ENCODE data around the gene FBXL19. TPM values are rescaled to one million over a fixed set of nuclear protein-coding genes. Genes with fewer than 3 reads are reported as not detected.
"Not testable (repeated sequence)": the region's sequence is repeated elsewhere in the genome, so short reads cannot be mapped to it uniquely, and the experiment has no call there.

The FBXL19 gene
- total RNA-seq, 2 donors from 2014 or later: 6.4 to 10.1 TPM

- intact Hi-C loops (cut with DNase I): no loop called here
- DNase-seq: no peak
- ATAC-seq: peak in 1 of 2 donors; percentile 20
Observed at GRCh38 chr16:30934827-30935557, 11.6 kb downstream of the FBXL19 start.

DNA sequence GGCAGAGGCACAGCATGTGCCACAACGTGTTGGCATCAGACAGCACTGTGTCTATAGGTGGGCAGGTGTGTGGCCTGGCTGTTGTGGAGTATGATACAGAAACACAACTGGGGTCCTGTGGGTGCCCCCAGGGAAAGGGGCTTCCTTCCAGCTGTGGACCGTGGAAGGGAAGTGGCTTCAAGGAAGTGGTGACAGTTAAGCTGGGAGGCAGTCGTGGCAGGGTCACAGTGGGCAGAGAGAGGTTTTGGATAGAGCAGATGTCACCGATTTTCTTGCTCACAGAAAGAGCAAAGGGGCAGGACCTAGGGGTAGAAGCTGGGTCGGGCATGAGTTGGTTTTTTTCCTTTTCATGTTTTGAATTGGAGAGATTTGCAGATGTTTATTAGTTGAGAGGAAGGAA lies 14.3 kb downstream of the FBXL19 start:
- intact Hi-C loops (cut with DNase I): no loop called here
- no peak for ATAC-seq
- DNase-seq: no peak

- intact Hi-C loops (cut with DNase I); DNase-seq; ATAC-seq: not testable (repeated sequence)
Observed at GRCh38 chr16:30939571-30939970, 16.2 kb downstream of the FBXL19 start.

GRCh38 chr16:30941600-30942425 lies 18.4 kb downstream of the FBXL19 start:
- ATAC-seq: peak; percentile 87
- intact Hi-C loops (cut with DNase I): no loop called here

DNA sequence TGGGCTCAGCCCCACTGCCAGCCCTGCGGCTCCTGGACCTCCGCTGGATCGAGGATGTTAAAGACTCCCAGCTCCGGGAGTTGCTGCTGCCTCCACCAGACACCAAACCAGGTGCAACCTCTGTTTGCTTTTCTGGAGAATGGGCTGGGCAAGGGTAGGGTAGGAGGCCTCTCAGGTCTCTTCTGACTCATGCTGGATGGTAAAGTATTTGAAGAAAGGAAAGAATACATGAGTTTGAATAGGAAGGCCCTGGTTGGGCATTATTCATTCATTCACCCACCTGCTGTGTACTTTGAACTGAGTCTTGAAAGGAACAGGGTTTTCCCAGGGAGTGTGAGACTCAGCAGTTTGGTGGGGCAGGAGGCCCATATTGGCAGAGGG lies 19.0 kb downstream of the FBXL19 start:
- ATAC-seq (no peak), DNase-seq (no peak)
- intact Hi-C loops (cut with DNase I): no loop called here

More at GRCh38 chr16:30941600-30942425, 18.4 kb downstream of the FBXL19 start:
- peak; percentile 80 for DNase-seq

GRCh38 chr16:30944352-30944751 lies 21.0 kb downstream of the FBXL19 start:
- DNase-seq (no peak), ATAC-seq (no peak)
- intact Hi-C loops (cut with DNase I): no loop called here

DNA sequence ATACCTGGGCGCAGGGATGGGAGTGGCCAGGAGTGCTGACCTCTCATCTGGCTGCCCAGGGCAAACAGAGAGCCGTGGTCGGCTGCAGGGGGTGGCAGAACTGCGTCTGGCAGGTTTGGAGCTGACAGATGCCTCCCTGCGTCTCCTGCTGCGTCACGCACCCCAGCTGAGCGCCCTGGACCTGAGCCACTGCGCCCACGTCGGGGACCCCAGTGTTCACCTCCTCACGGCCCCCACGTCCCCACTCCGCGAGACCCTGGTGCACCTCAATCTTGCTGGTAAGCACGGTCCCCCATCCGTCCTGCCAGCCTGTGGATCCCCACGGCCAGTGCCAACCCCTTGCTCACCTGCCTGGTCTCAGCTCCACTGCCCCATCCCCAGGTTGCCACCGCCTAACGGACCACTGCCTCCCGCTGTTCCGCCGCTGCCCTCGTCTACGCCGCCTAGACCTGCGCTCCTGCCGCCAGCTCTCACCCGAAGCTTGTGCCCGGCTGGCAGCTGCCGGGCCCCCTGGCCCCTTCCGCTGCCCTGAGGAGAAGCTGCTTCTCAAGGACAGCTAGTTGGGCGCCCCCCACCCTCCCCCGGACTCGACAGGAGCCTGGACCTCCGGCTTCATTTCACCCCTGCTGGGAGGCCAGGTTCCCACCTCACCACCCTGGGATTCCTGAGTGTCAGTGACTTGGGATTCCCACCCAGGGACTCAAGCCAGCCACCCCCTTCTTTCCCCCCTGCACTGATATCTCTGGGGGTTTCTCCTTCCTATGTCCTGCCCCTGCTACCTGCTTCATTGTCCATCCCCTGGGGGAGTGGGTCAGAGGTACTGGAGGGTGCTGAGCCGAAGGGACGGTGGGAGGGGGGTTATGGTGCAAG lies 23.5 kb downstream of the FBXL19 start:
- ATAC-seq (no peak), DNase-seq (no peak)
- intact Hi-C loops (cut with DNase I): no loop called here

DNA sequence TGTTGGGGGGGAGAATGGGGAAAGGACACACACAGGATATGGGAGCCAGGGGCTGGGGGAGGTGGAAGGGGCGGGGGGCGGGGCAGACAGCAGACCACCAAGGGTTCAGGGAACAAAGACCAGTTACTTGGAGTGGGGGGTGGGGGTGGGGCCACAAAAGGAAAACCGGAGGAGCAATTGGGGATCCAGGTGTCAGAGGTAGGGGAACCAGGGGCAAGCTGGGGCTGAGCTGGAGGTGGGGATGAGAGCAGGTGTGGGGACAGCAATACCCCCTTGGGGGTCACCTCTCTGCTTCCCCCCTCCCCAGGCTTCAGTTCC lies 24.1 kb downstream of the FBXL19 start:
- DNase-seq (no peak), ATAC-seq (no peak)
- intact Hi-C loops (cut with DNase I): no loop called here

DNA sequence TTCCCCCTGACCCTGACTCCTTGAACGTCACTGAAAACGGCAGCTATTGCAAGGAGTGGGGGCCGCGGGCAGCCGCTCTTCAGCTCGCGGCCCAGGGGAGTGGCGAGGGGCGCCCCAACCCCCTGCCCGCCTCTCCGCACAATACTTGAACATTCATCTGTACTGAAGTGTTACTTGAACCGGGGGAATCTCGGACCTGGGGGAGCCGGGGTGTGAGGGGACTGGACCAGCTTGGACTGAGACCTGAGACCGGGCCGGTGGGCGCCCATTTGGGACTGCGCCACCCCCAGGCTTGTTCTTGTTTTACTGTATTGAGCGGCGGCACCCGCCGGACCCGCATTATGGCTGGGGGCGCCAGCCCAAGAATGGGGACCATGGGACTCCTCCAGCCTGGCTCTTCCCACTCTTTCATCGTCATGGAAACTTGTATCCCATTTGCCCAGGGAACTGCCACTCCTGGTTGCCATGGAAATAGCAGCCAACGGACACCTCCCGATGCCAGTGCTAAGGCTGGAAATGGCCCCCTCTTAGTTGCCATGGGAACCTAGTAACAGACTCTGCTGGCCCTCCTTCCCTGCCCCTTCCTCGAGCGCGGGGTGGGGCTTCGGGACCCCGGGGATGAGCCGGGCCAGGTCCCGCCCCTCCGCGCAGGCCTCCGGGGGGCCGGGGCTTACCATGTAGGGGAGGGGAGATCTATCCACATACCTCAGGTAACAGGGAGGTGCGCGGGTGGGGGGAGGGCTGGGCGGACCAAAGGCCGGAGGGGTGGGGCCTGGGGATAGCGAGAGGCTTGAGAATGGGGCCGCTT lies 24.7 kb downstream of the FBXL19 start:
- DNase-seq (peak; percentile 89), ATAC-seq (peak; percentile 70 to 75)
- intact Hi-C loops (cut with DNase I): no loop called here

GRCh38 chr16:30948667-30949649 lies 25.6 kb downstream of the FBXL19 start, which contains the start of gene ORAI3:
TSS of gene ORAI3 (plus strand) at chr16:30949068. CDS start at chr16:30949290, 222 bp downstream.
- peak; percentile 71 to 82 for ATAC-seq
- DNase-seq: peak; percentile 86

GRCh38 chr16:30949650-30950515 lies 26.5 kb downstream of the FBXL19 start:
- ATAC-seq: peak; percentile 28 to 58
- intact Hi-C loops (cut with DNase I): no loop called here
- DNase-seq: peak; percentile 87

More at GRCh38 chr16:30948667-30949649, 25.6 kb downstream of the FBXL19 start, which contains the start of gene ORAI3:
- intact Hi-C loops (cut with DNase I): no loop called here

- intact Hi-C loops (cut with DNase I): no loop called here
- ATAC-seq: no peak
Observed at GRCh38 chr16:30950516-30951065, 27.2 kb downstream of the FBXL19 start.

GRCh38 chr16:30951193-30951592 lies 27.8 kb downstream of the FBXL19 start:
- no peak for DNase-seq
- ATAC-seq: no peak
- intact Hi-C loops (cut with DNase I): no loop called here

More at GRCh38 chr16:30950516-30951065, 27.2 kb downstream of the FBXL19 start:
- no peak for DNase-seq

GRCh38 chr16:30951750-30952149 lies 28.4 kb downstream of the FBXL19 start:
- DNase-seq (peak; percentile 84), ATAC-seq (no peak)
- intact Hi-C loops (cut with DNase I): no loop called here

DNA sequence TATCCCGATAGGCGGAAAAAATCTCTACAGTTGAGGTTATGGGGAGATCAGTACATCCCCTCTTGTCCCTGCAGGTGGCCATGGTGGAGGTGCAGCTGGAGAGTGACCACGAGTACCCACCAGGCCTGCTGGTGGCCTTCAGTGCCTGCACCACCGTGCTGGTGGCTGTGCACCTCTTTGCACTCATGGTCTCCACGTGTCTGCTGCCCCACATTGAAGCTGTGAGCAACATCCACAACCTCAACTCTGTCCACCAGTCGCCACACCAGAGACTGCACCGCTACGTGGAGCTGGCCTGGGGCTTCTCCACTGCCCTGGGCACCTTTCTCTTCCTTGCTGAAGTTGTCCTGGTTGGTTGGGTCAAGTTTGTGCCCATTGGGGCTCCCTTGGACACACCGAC lies 29.7 kb downstream of the FBXL19 start:
- intact Hi-C loops (cut with DNase I): no loop called here
- DNase-seq (no peak), ATAC-seq (no peak)

DNA sequence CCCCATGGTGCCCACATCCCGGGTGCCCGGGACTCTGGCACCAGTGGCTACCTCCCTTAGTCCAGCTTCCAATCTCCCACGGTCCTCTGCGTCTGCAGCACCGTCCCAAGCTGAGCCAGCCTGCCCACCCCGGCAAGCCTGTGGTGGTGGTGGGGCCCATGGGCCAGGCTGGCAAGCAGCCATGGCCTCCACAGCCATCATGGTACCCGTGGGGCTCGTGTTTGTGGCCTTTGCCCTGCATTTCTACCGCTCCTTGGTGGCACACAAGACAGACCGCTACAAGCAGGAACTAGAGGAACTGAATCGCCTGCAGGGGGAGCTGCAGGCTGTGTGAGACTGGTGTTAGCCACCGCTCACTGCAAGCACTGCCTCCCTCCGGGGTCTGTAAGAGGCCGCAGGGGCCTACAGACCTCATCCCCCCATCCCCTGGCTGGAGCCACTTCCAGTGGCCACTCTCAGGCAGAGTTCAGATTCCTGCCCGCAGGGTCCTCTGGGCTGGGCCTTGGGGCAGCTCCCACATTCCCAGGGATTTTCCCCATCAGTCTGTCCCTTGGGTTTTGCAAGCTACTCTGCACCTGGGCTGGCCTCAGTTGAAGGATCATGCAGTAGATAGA lies 30.2 kb downstream of the FBXL19 start:
- ATAC-seq: no peak
- DNase-seq: peak; percentile 73
- intact Hi-C loops (cut with DNase I): no loop called here

Measured in left cardiac atrium (tissue), 4 donors.